H9 (cell line): Measurements from ENCODE around the gene TMEM9. TPM values are rescaled to one million over a fixed set of nuclear protein-coding genes. Genes with fewer than 3 reads are reported as not detected.

ENCODE experiments used
- DNase-seq: peaks from one replicate; pipeline ENCODE4 v3.0.0-alpha.2; 2017
- H2AFZ ChIP-seq: one replicate; pipeline ENCODE4 v1.6.1; 2013; ENCODE audit warnings: mild to moderate bottlenecking, low read length, control low read depth, moderate library complexity
- H2AK5ac ChIP-seq: 2 replicates; pipeline ENCODE4 v1.6.1; 2013; ENCODE audit warnings: low read length, control low read depth, mixed read lengths; ENCODE audit not compliant: insufficient read length
- H2BK120ac ChIP-seq: one replicate; pipeline ENCODE4 v1.6.1; 2013; ENCODE audit warnings: low read depth, mild to moderate bottlenecking, low read length, control low read depth, inconsistent platforms; ENCODE audit not compliant: poor library complexity, severe bottlenecking
- H2BK12ac ChIP-seq: 2 replicates; pipeline ENCODE4 v1.6.1; 2013; ENCODE audit warnings: low read length, control low read depth, mixed read lengths, low read depth; ENCODE audit not compliant: insufficient read length
- H2BK15ac ChIP-seq: 2 replicates; pipeline ENCODE4 v1.6.1; 2013; ENCODE audit warnings: low read depth, low read length, control low read depth
- H2BK20ac ChIP-seq: one replicate; pipeline ENCODE4 v1.6.1; 2013; ENCODE audit warnings: low read depth, mild to moderate bottlenecking, low read length, control low read depth, inconsistent platforms; ENCODE audit not compliant: poor library complexity, severe bottlenecking
- H2BK5ac ChIP-seq: 2 replicates; pipeline ENCODE4 v1.6.1; 2013; ENCODE audit warnings: low read length, control low read depth, mixed read lengths; ENCODE audit not compliant: insufficient read length
- H3K14ac ChIP-seq: 2 replicates; pipeline ENCODE4 v1.6.1; 2013; ENCODE audit warnings: low read length, control low read depth; ENCODE audit not compliant: insufficient read depth
- H3K18ac ChIP-seq: 2 replicates; pipeline ENCODE4 v1.6.1; 2013; ENCODE audit warnings: low read depth, mild to moderate bottlenecking, mixed read lengths, low read length, control low read depth; ENCODE audit not compliant: insufficient read length
- H3K23ac ChIP-seq: 2 replicates; pipeline ENCODE4 v1.6.1; 2013; ENCODE audit warnings: low read length, control low read depth, mixed read lengths, low read depth; ENCODE audit not compliant: insufficient read length
- H3K23me2 ChIP-seq: 2 replicates; pipeline ENCODE4 v1.6.1; 2013; ENCODE audit warnings: low read depth, mild to moderate bottlenecking, mixed read lengths, low read length, control low read depth; ENCODE audit not compliant: insufficient read length, poor library complexity, severe bottlenecking
- H3K27ac ChIP-seq: 2 replicates; pipeline ENCODE4 v1.5.1; 2013; ENCODE audit warnings: low read length, control low read depth, mixed read lengths, low read depth; ENCODE audit not compliant: insufficient read length
- H3K27me3 ChIP-seq: 2 replicates; pipeline ENCODE4 v1.6.1; 2013; ENCODE audit warnings: low read length, control low read depth, inconsistent platforms; ENCODE audit not compliant: insufficient read depth
- H3K4ac ChIP-seq: 2 replicates; pipeline ENCODE4 v1.6.1; 2013; ENCODE audit warnings: low read depth, mild to moderate bottlenecking, control low read depth, inconsistent platforms, low read length, moderate library complexity
- H3K4me1 ChIP-seq: 2 replicates; pipeline ENCODE4 v1.6.1; 2013; ENCODE audit warnings: low read length, control low read depth, inconsistent platforms; ENCODE audit not compliant: insufficient read depth
- H3K4me2 ChIP-seq: 2 replicates; pipeline ENCODE4 v1.6.1; 2013; ENCODE audit warnings: low read length, control low read depth, mixed read lengths; ENCODE audit not compliant: insufficient read length, insufficient read depth
- H3K56ac ChIP-seq: 2 replicates; pipeline ENCODE4 v1.6.1; 2013; ENCODE audit warnings: low read depth, mild to moderate bottlenecking, mixed read lengths, low read length, control low read depth; ENCODE audit not compliant: insufficient read length
- H3K79me1 ChIP-seq: 2 replicates; pipeline ENCODE4 v1.6.1; 2013; ENCODE audit warnings: low read depth, mild to moderate bottlenecking, moderate library complexity, low read length, control low read depth, inconsistent platforms; ENCODE audit not compliant: insufficient read depth, poor library complexity, severe bottlenecking
- H3K79me2 ChIP-seq: 2 replicates; pipeline ENCODE4 v1.6.1; 2013; ENCODE audit warnings: low read length, control low read depth, inconsistent platforms; ENCODE audit not compliant: insufficient read depth
- H3K9ac ChIP-seq: 2 replicates; pipeline ENCODE4 v1.6.1; 2013; ENCODE audit warnings: low read length, control low read depth, mixed read lengths; ENCODE audit not compliant: insufficient read length; ENCODE audit errors: extremely low read depth
- H3K9me3 ChIP-seq: one replicate; pipeline ENCODE4 v1.6.1; 2013; ENCODE audit warnings: low read depth, low read length, inconsistent platforms; ENCODE audit not compliant: control insufficient read depth
- H3T11ph ChIP-seq: one replicate; pipeline ENCODE4 v1.6.1; 2013; ENCODE audit warnings: mild to moderate bottlenecking, low read length, control low read depth, inconsistent platforms
- H4K20me1 ChIP-seq: one replicate; pipeline ENCODE4 v1.6.1; 2013; ENCODE audit not compliant: control insufficient read depth, insufficient read length, insufficient read depth
- H4K5ac ChIP-seq: 2 replicates; pipeline ENCODE4 v1.6.1; 2013; ENCODE audit warnings: low read depth, mild to moderate bottlenecking, mixed read lengths, low read length, control low read depth; ENCODE audit not compliant: insufficient read length
- H4K8ac ChIP-seq: replicated peaks from 2 replicates; pipeline ENCODE4 v1.6.1; 2013; ENCODE audit warnings: low read length, control low read depth, mixed read lengths, low read depth; ENCODE audit not compliant: insufficient read length
- H4K91ac ChIP-seq: 2 replicates; pipeline ENCODE4 v1.6.1; 2013; ENCODE audit warnings: low read depth, mild to moderate bottlenecking, moderate library complexity, mixed read lengths, low read length, control low read depth; ENCODE audit not compliant: insufficient read length
- H3K27ac Mint-ChIP-seq, 3 experiments: 2 replicates in 2 of 3; 3 replicates in 1 of 3; pipeline ENCODE4 v1.8.0; 2020 to 2021; ENCODE audit warnings: mixed read lengths in 3 of 3, mild to moderate bottlenecking in 1 of 3, moderate library complexity in 1 of 3
- H3K27me3 Mint-ChIP-seq: 2 replicates; pipeline ENCODE4 v1.8.0; 2021; ENCODE audit warnings: low read depth, mild to moderate bottlenecking, moderate library complexity, mixed read lengths
- H3K36me3 Mint-ChIP-seq, 3 experiments: 2 replicates in 2 of 3; 3 replicates in 1 of 3; pipeline ENCODE4 v1.8.0; 2020 to 2021; ENCODE audit warnings: low read depth in 3 of 3, mixed read lengths in 3 of 3; ENCODE audit not compliant: insufficient read depth in 1 of 3
- H3K4me1 Mint-ChIP-seq, 2 experiments: 2 replicates each; pipeline ENCODE4 v1.8.0; 2020; ENCODE audit warnings: mixed read lengths in 2 of 2
- H3K4me3 Mint-ChIP-seq, 2 experiments: 2 replicates in 1 of 2; 3 replicates in 1 of 2; pipeline ENCODE4 v1.8.0; 2020 to 2021; ENCODE audit warnings: mild to moderate bottlenecking in 2 of 2, mixed read lengths in 2 of 2, moderate library complexity in 1 of 2
- H3K9me3 Mint-ChIP-seq, 2 experiments: 2 replicates in 1 of 2; 3 replicates in 1 of 2; pipeline ENCODE4 v1.8.0; 2020; ENCODE audit warnings: mild to moderate bottlenecking in 2 of 2, mixed read lengths in 2 of 2, moderate library complexity in 1 of 2
- WGBS: extraction: QIAGEN DNeasy Blood & Tissue Kit; methylation state at CpG from one replicate; pipeline ENCODE4 v1.1.7; 2013; ENCODE audit warnings: missing lambda C conversion rate, low lambda C conversion rate, mixed read lengths; ENCODE audit not compliant: insufficient read length; ENCODE audit errors: extremely low coverage; 5-methylcytosine and 5-hydroxymethylcytosine counted together
- total RNA-seq: library from RNA; stranded (reverse); gene quantifications from 2 replicates; pipeline ENCODE4 v1.2.1, GENCODE V29; 2021
- TF ChIP-seq, protein P1 (sequence below): fragments of 200-600 bp; sonication (generic); conservative IDR thresholded peaks from 3 replicates; pipeline ENCODE4 v1.8.0; 2021; ENCODE audit warnings: antibody characterized with exemption, mild to moderate bottlenecking

The TMEM9 gene
- total RNA-seq, 1 experiment from 2014 or later: 93.4 TPM

- no peak for DNase-seq
- no peak overlapping the region for H4K8ac ChIP-seq
- no peak overlapping the region for H3K14ac ChIP-seq
Measured at GRCh38 chr1:201181726-201182125, 27.5 kb upstream of the TMEM9 start.

More at GRCh38 chr1:201181726-201182125, 27.5 kb upstream of the TMEM9 start:
- H3K4me2 ChIP-seq: no peak overlapping the region
- H2BK12ac ChIP-seq: no peak overlapping the region
- no peak overlapping the region for H2BK120ac ChIP-seq
- H2BK5ac ChIP-seq: no peak overlapping the region
- Mint-ChIP-seq H3K4me3 (no peak overlapping the region), H3K9me3 (peaks cover 11 to 13% of the 10 kb centered on the region in 2 experiments), H3K4me1 (peaks cover 18 to 19% of the 10 kb centered on the region in 2 experiments), H3K36me3 (peaks cover 0 to 11% (median 6%) of the 10 kb centered on the region in 3 experiments; a peak in 6 of 7 replicates), H3K27ac (no peak overlapping the region), H3K27me3 (peaks cover 42% of the 10 kb centered on the region)
- no CpG with 5 or more reads among the region's 2 CpGs for WGBS
- no peaks in the 10 kb centered on the region for H3K27me3 ChIP-seq
- no peak overlapping the region for H3K9ac ChIP-seq
- H2BK20ac ChIP-seq: no peak overlapping the region
- TF ChIP-seq, protein P1, sequence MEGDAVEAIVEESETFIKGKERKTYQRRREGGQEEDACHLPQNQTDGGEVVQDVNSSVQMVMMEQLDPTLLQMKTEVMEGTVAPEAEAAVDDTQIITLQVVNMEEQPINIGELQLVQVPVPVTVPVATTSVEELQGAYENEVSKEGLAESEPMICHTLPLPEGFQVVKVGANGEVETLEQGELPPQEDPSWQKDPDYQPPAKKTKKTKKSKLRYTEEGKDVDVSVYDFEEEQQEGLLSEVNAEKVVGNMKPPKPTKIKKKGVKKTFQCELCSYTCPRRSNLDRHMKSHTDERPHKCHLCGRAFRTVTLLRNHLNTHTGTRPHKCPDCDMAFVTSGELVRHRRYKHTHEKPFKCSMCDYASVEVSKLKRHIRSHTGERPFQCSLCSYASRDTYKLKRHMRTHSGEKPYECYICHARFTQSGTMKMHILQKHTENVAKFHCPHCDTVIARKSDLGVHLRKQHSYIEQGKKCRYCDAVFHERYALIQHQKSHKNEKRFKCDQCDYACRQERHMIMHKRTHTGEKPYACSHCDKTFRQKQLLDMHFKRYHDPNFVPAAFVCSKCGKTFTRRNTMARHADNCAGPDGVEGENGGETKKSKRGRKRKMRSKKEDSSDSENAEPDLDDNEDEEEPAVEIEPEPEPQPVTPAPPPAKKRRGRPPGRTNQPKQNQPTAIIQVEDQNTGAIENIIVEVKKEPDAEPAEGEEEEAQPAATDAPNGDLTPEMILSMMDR: no peak
- no peaks in the 10 kb centered on the region for H3K79me1 ChIP-seq
- H3K56ac ChIP-seq: no peak overlapping the region
- H3K4ac ChIP-seq: no peak overlapping the region
- no peaks in the 10 kb centered on the region for H4K20me1 ChIP-seq
- no peak overlapping the region for H2BK15ac ChIP-seq
- H4K91ac ChIP-seq: no peak overlapping the region
- H3K18ac ChIP-seq: no peak overlapping the region
- no peaks in the 10 kb centered on the region for H3K79me2 ChIP-seq
- no peak overlapping the region for H3K23ac ChIP-seq
- H3K27ac ChIP-seq: no peak overlapping the region
- H3T11ph ChIP-seq: no peak overlapping the region
- H2AK5ac ChIP-seq: no peak overlapping the region
- H3K23me2 ChIP-seq: no peaks in the 10 kb centered on the region
- H3K9me3 ChIP-seq: no peaks in the 10 kb centered on the region
- H4K5ac ChIP-seq: no peak overlapping the region
- H2AFZ ChIP-seq: no peak overlapping the region
- H3K4me1 ChIP-seq: no peaks in the 10 kb centered on the region
